Measurements from ENCODE around the gene FOXRED2. TPM values are rescaled to one million over a fixed set of nuclear protein-coding genes. Genes with fewer than 3 reads are reported as not detected.

FOXRED2 gene
- polyA plus RNA-seq, 1 of the 3 experiments (the other 2 are of a cell fraction) = 7.9 TPM

- Histone ChIP-seq H3K27me3 (ENCODE audit: insufficient read depth) (peaks cover 31% of the 10 kb centered on the region), H3F3A (replicated peaks; ENCODE audit: insufficient read depth) (no peaks in the 10 kb centered on the region), H3K4me2 (no peak overlapping the region), H3K79me2 (ENCODE audit: insufficient read depth) (no peaks in the 10 kb centered on the region), H3K4me1 (ENCODE audit: control insufficient read depth in 1 of 2, insufficient read depth in 2 of 2, low read depth in 1 of 2, low read length in 1 of 2) (peaks cover 0 to 5% of the 10 kb centered on the region in 2 experiments; a peak in 1 of 4 replicates), H4K20me1 (ENCODE audit: insufficient read depth) (no peaks in the 10 kb centered on the region), H3K9ac (no peak overlapping the region), H3K9me3 (no peaks in the 10 kb centered on the region), H3K27ac (ENCODE audit: low read depth in 2 of 2, low read length in 1 of 2) (no peak overlapping the region), H3K4me3 (ENCODE audit: low read depth in 2 of 2, low read length in 1 of 2) (no peak overlapping the region), H2AFZ (ENCODE audit: low read depth) (no peak overlapping the region), H3K9me2 (no peaks in the 10 kb centered on the region), H3K36me3 (replicated peaks in 1 of 2; ENCODE audit: control insufficient read depth in 1 of 2, insufficient read depth in 2 of 2, low read length in 1 of 2) (no peaks in the 10 kb centered on the region)
- TF ChIP-seq NFIC (IDR thresholded peaks at IDR 0.05; ENCODE audit: borderline replicate concordance) (no peak), EP300 (IDR thresholded peaks at IDR 0.05; ENCODE audit: borderline replicate concordance in 1 of 2, low read depth in 1 of 2, low read length in 1 of 2) (no peak), REST (IDR thresholded peaks at IDR 0.05; ENCODE audit: low read depth, low read length) (no peak), GATA2 (CRISPR knock-in tag; IDR thresholded peaks at IDR 0.05) (no peak), MXI1 (IDR thresholded peaks at IDR 0.05; ENCODE audit: low read depth, low read length) (no peak), ZBTB33 (IDR thresholded peaks at IDR 0.05; ENCODE audit: borderline replicate concordance, low read depth) (no peak), TAF1 (IDR thresholded peaks at IDR 0.05; ENCODE audit: borderline replicate concordance, low read depth, low read length) (no peak), FOXM1 (IDR thresholded peaks at IDR 0.05; ENCODE audit: low read depth) (no peak), CTCF (IDR thresholded peaks at IDR 0.05) (no peak), USF1 (IDR thresholded peaks at IDR 0.05; ENCODE audit: borderline replicate concordance, low read depth) (no peak), RFX5 (IDR thresholded peaks at IDR 0.05; ENCODE audit: low read length) (no peak), FOXJ3 (CRISPR knock-in tag; IDR thresholded peaks at IDR 0.05) (no peak), IRF3 (IDR thresholded peaks at IDR 0.05; ENCODE audit: low read depth, low read length) (no peak), FOSL2 (IDR thresholded peaks at IDR 0.05; ENCODE audit: borderline replicate concordance, low read depth) (no peak), JUND (IDR thresholded peaks at IDR 0.05) (no peak), EZH2phosphoT487 (IDR thresholded peaks at IDR 0.05; ENCODE audit: borderline replicate concordance, low read depth) (no peak), RCOR1 (IDR thresholded peaks at IDR 0.05; ENCODE audit: low read length) (no peak)
- DNase-seq = no peak
- ChIA-PET POLR2A (no interaction called here), CTCF (interaction anchor here (1.3 to 8.0 kb wide), 3 partner anchors 9 to 423 kb away, joined by 3 to 48 read pairs (median 4); no protein-coding TSS in a partner anchor)
- 37% methylated on average over 3 of the region's 5 CpGs for WGBS (ENCODE audit: low lambda C conversion rate)
Observed at GRCh38 chr22:36554098-36554497, 47.3 kb upstream of the FOXRED2 start.

All from SK-N-SH (cell line).